ENCODE measurements around the gene IL22RA2.

DNA sequence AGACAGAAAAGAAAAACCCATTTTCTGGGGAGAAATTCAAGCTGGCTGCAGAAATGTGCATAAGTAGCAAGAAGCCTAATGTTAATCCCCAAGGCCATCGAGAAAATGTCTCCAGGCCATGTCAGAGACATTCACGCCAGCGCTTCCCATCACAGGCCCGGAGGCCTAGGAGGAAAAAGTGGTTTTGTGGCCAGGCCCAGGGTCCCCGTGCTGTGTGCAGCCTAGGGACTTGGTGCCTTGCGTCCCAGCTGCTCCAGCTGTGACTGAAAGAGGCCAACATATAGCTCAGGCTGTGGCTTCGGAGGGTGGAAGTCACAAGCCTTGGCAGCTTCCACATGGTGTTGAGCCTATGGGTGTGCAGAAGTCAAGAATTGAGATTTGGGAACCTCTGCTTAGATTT is 34.8 kb upstream of the IL22RA2 start:
- TF ChIP-seq, protein P1, sequence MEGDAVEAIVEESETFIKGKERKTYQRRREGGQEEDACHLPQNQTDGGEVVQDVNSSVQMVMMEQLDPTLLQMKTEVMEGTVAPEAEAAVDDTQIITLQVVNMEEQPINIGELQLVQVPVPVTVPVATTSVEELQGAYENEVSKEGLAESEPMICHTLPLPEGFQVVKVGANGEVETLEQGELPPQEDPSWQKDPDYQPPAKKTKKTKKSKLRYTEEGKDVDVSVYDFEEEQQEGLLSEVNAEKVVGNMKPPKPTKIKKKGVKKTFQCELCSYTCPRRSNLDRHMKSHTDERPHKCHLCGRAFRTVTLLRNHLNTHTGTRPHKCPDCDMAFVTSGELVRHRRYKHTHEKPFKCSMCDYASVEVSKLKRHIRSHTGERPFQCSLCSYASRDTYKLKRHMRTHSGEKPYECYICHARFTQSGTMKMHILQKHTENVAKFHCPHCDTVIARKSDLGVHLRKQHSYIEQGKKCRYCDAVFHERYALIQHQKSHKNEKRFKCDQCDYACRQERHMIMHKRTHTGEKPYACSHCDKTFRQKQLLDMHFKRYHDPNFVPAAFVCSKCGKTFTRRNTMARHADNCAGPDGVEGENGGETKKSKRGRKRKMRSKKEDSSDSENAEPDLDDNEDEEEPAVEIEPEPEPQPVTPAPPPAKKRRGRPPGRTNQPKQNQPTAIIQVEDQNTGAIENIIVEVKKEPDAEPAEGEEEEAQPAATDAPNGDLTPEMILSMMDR (IDR thresholded peaks at IDR 0.05): no peak
- no peak for TF ChIP-seq POLR2AphosphoS5 (IDR thresholded peaks at IDR 0.05; ENCODE audit: insufficient read depth in 1 of 2, low read depth in 1 of 2)
